ENCODE results near the gene TMEM91.
"Not testable (repeated sequence)": the region's sequence is repeated elsewhere in the genome, so short reads cannot be mapped to it uniquely, and the experiment has no call there.

Gene TMEM91

GRCh38 chr19:41353466-41354342 lies 22.6 kb upstream of the TMEM91 start, which contains the start of gene TGFB1:
Gene TGFB1, minus strand, starts transcription at chr19:41353922. Its CDS starts 878 bp downstream, at chr19:41353044.
- DNase-seq (ENCODE audit: low read depth in 2 of 2) = peak; percentile 72 to 74

DNA sequence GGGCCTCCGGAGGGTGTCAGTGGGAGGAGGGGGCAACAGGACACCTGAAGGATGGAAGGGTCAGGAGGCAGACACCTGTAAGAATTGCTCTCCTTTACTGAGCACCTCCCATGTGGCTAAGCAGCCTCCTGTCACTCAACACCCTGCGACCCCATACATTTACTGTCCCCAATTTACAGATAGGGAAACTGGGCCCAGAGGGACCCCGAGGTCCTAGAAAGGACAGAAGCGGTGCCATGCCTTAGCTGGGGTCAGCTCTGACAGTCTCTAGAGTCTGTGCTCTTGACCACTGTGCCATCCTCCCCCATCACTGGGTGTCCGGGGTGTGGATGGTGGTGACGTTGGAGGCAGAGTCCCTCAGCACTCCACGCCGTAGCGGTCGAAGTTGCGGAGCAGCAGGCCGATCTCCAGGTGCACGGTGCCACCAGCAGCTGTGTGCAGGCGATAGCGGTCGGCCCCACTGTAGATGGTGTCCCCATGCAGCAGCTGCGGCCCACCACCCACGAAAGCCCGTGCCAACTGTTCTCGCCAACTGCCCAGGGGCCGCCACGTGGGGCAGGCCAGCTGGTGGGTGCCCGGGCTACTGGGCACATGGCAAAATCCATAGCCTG lies 21.9 kb upstream of the TMEM91 start:
- DNase-seq (ENCODE audit: low read depth in 2 of 2) = no peak

DNA sequence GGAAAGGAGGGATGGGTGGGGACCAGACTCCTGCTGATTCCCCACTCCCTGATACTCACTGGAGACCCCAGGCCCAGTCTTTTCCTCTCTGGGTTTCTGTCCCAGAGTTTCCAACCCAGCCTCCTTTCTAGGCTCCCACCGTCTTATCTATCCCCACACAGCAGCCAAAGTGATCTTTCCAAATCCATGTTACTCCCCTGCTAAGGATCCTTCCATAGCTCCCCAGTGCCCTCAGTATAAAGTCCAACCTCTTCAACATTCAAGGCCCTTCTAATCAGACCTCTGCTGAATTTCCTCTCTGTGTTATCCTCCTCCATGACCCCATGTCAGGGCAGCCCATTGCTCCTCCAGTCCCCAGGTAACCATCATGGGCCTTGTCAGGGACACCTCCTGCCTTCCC lies 21.3 kb upstream of the TMEM91 start:
- no peak for DNase-seq (ENCODE audit: low read depth in 2 of 2)

DNA sequence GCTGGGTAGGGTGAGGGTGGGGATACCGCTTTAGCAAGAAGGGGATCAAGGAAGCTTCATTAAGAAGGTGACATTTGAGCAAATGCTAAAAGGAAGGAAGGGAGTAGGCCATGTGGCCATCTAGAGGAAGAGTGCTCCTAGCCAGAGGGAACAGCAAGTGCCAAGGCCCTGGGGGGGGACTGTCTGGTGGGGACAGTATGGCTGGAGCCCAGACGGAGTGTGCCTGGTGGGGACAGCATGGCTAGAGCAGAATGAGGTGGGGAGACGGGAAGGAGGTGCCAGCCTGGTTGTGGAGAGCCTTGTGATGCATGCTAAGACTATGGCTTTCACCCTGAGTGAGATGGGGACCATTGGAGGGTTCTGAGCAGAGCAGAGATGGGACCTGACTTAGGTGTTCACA lies 20.5 kb upstream of the TMEM91 start:
- no peak for DNase-seq (ENCODE audit: low read depth in 2 of 2)

DNA sequence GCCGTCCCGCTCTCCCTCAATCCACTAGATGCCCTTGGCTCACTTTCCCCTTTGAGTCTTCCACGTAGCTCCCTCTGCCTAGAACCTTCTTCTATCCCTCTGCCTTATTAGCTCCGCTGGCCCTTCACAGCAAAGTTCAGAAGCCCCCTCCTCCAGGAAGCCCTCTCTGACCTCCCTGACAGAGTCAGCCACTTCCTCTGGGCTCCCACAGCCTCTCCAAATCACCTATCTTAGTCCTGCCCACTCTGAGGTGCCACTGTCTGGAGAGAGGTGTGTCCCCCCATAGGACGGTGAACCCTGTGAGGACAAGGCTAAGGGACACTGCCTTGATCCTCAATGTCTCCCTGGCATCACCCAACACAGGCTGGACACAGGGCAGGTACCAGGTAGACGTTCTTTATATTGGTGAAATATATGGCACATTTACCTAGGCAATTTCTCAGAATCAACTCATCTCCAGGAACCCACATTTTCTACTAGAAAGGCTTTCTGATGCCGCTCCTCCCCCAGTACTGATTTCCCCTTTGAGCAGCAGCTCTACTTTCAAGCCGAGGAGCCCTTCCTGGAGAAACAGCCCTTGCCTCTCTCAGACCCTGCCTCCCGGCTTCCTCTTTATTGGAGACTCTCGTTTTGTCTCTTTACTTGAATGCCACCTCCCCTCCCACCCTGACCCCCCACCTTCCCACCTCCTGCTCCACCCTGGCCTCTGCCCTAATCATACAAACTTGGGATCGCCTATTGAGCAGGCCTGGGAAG lies 19.2 kb upstream of the TMEM91 start:
- no peak for DNase-seq (ENCODE audit: low read depth in 2 of 2)

GRCh38 chr19:41357746-41358145 lies 18.6 kb upstream of the TMEM91 start:
- DNase-seq (ENCODE audit: low read depth in 2 of 2) = no peak

DNA sequence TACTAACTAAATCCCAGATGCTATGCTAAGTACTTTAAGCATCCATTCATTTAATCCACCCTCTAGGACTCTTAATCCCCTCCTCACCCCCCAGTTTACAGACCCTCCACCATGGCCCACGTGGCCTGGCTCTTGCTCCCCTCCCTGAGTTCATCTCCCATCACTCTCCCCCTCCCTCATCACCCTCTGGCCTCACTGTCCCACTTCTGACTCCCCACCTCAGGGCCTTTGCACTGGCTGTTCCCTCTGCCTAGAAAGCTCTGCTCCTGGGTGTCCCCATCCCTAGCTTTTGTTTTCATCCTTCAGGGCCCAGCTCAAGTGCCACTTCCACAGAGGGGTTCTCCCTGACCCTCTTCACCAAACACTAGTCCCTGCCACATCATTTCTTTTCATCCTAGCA lies 16.6 kb upstream of the TMEM91 start:
- no peak for DNase-seq (ENCODE audit: low read depth in 2 of 2)

GRCh38 chr19:41362143-41362847 lies 14.0 kb upstream of the TMEM91 start:
- no peak for DNase-seq (ENCODE audit: low read depth in 2 of 2)

DNA sequence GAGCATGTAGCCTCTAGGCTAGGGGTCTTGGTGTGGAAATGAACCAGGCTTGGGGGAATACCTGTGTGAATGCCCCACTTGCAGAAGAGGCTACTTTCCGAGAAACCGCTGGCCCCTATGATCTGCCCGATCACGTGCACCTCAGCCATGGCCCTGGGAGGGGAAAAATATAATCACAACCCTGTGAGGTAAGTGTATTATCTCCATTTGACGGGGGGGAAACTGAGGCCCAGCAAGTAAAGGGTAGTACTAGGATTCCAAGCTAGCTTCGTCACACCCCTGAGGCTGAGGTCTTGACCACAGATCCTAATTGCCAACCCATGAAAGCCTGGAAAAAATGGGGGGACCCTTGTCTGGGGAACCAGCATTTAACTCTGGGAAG lies 13.0 kb upstream of the TMEM91 start:
- no peak for DNase-seq (ENCODE audit: low read depth in 2 of 2)

DNA sequence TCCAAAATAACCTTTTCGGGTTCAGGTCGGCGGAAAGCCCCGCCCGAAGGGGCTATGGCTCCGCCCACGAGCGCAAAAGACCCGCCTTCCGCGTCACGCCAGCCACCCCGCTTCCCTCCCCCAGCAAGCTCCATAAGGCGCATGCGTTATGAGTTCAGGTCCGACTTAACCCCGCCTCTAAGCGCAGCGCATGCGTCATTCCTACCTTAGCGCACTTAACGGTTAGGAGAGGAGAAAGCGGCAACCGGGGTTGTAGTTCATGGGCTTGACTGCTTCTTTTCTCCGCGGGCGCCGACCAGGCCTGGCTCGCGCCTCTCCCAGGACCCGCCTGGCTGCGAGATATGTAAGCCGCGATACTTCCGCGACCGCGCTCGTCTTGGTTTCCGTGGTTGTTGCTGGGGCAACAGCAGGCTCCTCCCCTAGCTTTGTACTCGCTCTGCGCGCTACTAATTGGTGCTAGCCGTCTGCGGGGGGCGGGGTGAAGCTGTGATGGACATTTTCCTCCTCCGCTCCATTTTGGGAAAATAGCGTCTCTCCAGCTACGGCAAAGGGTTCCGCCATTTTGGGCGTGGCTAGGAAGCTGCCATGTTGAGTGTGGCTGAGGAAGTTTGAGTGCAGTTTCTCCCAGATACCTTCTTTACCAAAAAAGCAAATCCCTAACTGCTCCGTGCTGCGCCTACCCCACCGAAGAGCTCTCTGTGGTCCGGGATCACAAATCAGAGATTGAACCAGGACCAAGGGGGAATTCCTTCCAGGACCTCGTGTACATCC lies 12.4 kb upstream of the TMEM91 start, which contains the start of gene B9D2:
B9D2 (minus strand) TSS at position 397 of the 771 bp plus-strand sequence. CDS start 630 bp downstream, outside the sequence.
- peak; percentile 95 for DNase-seq (ENCODE audit: low read depth in 2 of 2)

- no peak for DNase-seq (ENCODE audit: low read depth in 2 of 2)
Measured at GRCh38 chr19:41364524-41365391, 11.6 kb upstream of the TMEM91 start.

DNA sequence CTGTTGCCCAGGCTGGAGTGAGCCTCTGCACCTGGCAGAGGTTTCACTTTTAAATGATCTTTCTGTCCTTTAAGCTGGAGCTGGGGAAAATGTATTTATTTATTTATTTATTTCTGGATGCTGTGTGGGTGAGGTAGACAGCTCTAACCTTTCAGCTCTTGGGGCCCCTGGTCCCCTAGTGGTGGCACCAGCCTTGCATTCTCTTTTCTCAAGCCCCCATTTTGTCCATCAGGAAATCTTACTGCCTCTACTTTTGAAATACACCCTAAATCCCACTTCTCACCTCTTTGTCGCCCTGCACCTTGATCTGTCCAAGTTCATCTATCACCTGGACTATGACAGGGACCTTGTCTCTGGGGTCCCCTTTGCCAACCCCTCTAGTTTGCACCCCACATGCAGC lies 10.2 kb upstream of the TMEM91 start:
- no peak for DNase-seq (ENCODE audit: low read depth in 2 of 2)

GRCh38 chr19:41367848-41368301 lies 8.5 kb upstream of the TMEM91 start:
- DNase-seq (ENCODE audit: low read depth in 2 of 2) = peak; percentile 81 to 84

DNA sequence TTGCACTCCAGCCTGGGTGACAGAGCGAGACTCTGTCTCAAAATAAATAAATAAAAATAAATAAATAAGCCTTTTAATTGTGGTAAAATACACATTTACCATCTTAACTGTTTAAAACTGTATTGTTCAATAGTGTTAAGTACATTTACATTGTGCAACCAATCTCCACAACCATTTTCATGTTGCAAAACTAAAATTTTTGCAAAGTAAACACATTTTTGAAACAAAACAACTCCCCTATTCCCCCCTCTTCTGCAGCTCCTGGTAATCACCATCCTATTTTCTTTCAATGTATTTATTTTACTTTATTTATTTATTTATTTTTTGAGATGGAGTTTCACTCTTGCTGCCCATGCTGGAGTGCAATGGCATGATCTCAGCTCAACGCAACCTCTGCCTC lies 6.6 kb upstream of the TMEM91 start:
- no peak for DNase-seq (ENCODE audit: low read depth in 2 of 2)

GRCh38 chr19:41371119-41371518 lies 5.2 kb upstream of the TMEM91 start:
- DNase-seq (ENCODE audit: low read depth in 2 of 2) = not testable (repeated sequence)

GRCh38 chr19:41371541-41371940 lies 4.8 kb upstream of the TMEM91 start:
- no peak for DNase-seq (ENCODE audit: low read depth in 2 of 2)

- no peak for DNase-seq (ENCODE audit: low read depth in 2 of 2)
Measured at GRCh38 chr19:41372501-41372900, 3.8 kb upstream of the TMEM91 start.

DNA sequence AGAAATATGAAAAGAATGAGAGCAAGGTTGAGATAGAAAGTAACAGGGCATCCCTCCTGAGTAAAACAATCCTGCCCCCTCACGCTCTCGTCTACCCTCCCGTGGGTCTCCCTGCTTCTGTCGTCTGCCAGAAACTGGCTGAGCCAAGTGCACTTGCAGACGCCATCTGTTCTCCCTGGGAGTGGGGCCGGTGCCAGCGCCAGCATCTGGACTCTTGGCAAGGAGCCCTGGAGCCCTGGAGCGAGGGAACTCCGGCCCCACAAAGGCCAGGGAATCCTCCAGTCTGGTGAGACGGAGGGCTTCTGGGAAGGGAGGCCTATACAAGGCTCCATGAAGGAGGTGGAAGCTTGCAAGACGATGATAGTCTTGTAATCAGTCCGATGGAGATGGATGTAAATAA lies 2.3 kb upstream of the TMEM91 start:
- peak; percentile 80 to 84 for DNase-seq (ENCODE audit: low read depth in 2 of 2)

DNA sequence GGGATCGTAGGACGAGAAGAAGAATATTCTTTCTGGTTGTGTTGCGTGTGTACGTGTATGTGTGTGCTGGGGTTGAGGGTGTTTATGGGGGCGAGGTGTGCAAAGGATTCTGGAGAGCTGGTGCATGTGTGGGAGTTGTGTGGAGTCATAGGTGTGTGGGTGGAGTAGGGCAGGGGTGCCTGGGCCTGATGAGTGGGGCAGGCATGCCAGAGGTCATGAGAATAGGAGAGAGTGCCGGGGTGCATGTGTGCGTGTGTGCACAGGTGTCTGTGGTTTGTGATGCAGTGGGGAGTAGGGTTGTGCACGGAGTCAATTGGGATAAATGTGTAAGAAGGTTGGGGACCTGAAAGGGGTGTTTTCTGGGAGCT lies 649 bp downstream of the TMEM91 start:
- no peak for DNase-seq (ENCODE audit: low read depth in 2 of 2)
